GM12874 (cell line): ENCODE measurements around the gene PRDM5.

Source experiments
- TF ChIP-seq, protein P1 (sequence below): IDR thresholded peaks from 2 replicates; pipeline ENCODE4 v1.5.1; 2011; ENCODE audit warnings: low read depth, mild to moderate bottlenecking, control low read depth, low read length, moderate library complexity; ENCODE audit not compliant: insufficient read depth

PRDM5 gene

DNA sequence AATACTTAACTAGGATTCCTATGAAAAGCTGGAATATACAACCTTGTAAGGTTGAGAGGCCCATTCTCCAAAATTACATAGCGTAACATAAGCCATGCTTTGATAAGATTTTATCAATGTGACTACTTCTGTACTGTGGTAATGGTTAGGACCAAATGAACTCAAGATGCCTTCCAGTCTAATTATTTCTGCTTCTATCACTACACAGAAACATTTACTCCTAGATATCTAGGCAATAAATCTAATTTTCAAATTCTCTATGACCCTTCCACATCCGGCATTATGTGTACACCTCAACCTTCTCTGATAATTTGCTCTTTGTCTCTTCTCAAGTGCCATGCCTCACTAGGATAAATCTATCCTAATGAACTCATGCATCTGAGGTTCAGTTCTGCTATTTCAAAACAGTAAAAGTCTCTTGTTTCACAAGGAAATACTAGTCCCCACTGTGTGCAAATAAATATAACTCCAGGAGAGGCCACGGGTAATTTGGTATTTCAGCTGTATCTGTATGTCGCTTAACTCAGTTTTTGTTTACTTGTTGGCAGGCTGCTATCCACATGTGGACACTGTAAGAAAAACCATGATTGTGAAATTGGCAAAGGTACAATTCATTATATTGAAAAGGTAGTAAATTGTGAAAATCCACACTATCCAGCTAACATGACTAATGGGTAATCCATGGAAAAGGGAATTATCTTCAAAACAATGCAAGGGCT lies 93.3 kb downstream of the PRDM5 start:
- TF ChIP-seq, protein P1, sequence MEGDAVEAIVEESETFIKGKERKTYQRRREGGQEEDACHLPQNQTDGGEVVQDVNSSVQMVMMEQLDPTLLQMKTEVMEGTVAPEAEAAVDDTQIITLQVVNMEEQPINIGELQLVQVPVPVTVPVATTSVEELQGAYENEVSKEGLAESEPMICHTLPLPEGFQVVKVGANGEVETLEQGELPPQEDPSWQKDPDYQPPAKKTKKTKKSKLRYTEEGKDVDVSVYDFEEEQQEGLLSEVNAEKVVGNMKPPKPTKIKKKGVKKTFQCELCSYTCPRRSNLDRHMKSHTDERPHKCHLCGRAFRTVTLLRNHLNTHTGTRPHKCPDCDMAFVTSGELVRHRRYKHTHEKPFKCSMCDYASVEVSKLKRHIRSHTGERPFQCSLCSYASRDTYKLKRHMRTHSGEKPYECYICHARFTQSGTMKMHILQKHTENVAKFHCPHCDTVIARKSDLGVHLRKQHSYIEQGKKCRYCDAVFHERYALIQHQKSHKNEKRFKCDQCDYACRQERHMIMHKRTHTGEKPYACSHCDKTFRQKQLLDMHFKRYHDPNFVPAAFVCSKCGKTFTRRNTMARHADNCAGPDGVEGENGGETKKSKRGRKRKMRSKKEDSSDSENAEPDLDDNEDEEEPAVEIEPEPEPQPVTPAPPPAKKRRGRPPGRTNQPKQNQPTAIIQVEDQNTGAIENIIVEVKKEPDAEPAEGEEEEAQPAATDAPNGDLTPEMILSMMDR, result no peak

DNA sequence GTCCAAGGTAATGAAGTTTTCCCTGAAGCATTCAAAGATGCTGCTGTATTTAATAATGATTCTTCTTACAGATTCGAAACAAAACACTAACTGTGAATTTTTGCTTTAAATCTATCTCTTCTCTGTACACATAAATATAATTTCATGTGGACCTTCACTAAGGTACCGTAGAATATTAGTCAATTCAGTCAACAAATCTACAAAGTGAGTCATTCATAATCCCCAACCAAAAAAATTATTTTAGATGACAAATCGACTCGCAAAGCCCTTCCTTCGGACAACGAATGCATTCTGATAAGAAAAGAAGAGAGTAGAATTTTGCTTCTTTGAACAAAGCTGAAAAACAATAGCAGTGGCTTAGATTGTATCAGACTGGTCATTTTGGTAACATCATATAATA lies 95.7 kb downstream of the PRDM5 start:
- TF ChIP-seq, protein P1, result no peak

DNA sequence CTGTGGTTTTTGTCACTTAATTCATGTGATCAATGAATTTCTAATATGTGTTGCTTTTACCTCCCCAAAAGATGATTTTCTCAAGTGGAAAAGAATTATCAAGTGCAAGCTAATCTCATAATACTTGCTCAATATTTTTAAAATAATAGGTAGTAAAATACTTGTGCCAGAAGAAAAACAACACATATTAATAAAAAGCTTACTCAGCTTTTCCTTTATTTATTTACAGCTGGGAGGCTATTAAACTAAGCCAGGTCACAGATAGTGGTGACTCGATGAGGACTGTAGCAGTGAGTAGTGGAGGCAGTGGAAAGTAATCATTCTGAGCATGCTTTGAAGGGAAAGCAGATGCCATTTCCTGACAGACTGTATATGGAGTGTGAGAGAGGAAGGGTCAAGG lies 96.1 kb downstream of the PRDM5 start:
- TF ChIP-seq, protein P1, result no peak

DNA sequence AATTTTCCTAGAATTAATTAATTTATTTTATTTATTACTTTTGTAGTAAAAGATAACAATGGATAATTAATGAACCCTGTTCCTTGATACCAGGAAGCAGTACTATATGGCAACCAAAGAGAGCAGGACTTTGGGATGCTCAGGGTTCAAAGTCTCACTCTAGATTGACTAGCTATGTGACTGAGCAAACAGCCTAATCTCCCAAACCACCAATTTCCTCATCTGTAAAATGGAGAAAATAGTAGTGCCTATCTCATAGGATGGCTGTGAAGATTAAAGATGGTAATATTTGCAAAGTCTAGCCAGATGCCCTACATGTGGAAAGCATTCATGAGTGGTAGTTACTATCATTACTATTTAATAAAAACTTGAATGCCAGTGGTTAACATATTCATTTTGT lies 97.6 kb downstream of the PRDM5 start:
- TF ChIP-seq, protein P1, result no peak

DNA sequence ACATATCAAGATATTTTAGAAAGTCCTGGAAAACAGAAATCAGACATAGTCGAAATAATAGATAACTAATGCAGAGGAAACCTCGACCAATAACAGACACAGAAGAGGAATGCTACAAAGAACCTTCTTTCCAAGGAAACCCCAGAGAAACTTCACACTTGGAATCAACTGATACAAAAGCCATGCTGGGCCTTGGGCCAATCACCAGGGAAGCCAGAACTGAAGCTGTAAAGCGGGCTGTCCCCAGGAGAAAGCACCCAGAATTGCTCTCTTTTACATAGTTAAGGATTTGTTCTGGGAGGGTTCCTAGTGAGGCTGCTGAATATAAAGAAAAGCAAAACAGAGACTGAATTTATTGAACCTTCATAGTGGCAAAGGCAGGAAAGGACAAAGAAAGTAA lies 100.5 kb downstream of the PRDM5 start:
- TF ChIP-seq, protein P1, result no peak

DNA sequence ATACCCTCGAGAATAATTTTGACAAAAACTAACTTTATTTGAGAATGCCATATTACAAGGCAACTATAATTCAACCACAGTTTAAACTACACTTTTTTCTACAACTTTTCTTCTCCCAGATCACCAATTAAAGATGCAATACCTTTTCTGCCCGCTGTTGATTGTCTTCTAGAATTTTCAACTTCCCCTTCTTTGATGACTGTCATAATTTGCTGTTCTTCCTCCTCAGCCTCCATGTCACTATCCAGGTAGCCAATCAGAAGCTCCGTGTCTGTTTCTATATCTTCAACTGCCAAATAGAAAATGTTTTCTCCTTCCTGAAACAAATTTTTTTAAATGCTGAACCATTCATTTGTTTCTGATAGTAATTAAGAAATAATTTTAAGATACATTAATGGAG lies 101.5 kb downstream of the PRDM5 start:
- TF ChIP-seq, protein P1, result no peak

DNA sequence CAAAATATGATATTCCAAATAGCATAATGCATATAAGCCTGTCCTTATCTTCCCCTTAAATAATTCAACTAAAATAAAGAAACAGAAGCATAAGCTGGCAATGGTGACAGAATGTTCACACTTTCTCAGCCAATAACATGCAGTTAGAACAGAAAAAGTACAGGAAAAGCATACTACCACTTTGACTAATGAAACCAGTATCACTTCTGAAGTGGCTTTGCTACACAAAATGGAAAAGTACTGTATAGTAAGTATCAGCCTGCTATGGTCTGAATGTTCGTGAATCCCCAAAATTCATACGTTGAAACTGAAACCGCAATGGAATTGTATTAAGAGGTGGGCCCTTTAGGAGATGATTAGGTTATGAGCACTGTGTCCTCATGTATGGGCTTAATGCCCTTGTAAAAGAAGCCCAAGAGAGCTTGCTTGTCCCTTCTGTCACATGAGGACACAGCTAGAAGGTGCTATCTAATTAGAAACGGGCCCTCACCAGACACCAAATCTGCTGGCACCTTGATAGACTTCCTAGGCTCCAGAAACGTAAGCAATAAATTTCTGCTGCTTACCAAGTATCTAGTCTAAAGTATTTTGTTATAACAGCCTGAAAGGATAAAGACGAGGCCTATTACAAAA lies 102.6 kb downstream of the PRDM5 start:
- TF ChIP-seq, protein P1, result no peak
